PC-3 (cell line): Measurements from ENCODE around the gene MADCAM1.

ENCODE experiments used
- CTCF ChIP-seq: fragments of 300-600 bp; sonication (generic); conservative IDR thresholded peaks from 2 replicates; pipeline ENCODE4 v1.5.1; 2017; ENCODE audit warnings: antibody characterized with exemption, low read depth, mild to moderate bottlenecking, low read length
- EZH2 ChIP-seq: fragments of 300-600 bp; sonication (generic); IDR thresholded peaks from one replicate; pipeline ENCODE4 v1.6.1; 2017; ENCODE audit warnings: antibody characterized with exemption, mild to moderate bottlenecking, low read length; ENCODE audit not compliant: unreplicated experiment
- EZH2phosphoT487 ChIP-seq: fragments of 300-600 bp; sonication (generic); IDR thresholded peaks from 2 replicates; pipeline ENCODE4 v1.6.1; 2018; ENCODE audit warnings: mild to moderate bottlenecking, antibody characterized with exemption, low read length, borderline replicate concordance

GRCh38 chr19:512547-513365, 16.5 kb downstream of the MADCAM1 start:
- no peak for TF ChIP-seq EZH2
- TF ChIP-seq CTCF = no peak
- no peak for TF ChIP-seq EZH2phosphoT487
